PC-3 (cell line): Measurements from ENCODE around the gene PAWR.
"Not testable (repeated sequence)": the region's sequence is repeated elsewhere in the genome, so short reads cannot be mapped to it uniquely, and the experiment has no call there.

ENCODE experiments used
- CTCF ChIP-seq: fragments of 300-600 bp; sonication (generic); conservative IDR thresholded peaks from 2 replicates; pipeline ENCODE4 v1.5.1; 2017; ENCODE audit warnings: antibody characterized with exemption, low read depth, mild to moderate bottlenecking, low read length
- EZH2 ChIP-seq: fragments of 300-600 bp; sonication (generic); IDR thresholded peaks from one replicate; pipeline ENCODE4 v1.6.1; 2017; ENCODE audit warnings: antibody characterized with exemption, mild to moderate bottlenecking, low read length; ENCODE audit not compliant: unreplicated experiment

- not testable (repeated sequence) for TF ChIP-seq CTCF, EZH2
Measured at GRCh38 chr12:79626735-79627134, 64.0 kb downstream of the PAWR start.
